A673 (cell line): ENCODE results near the gene COMMD8.

ENCODE experiments used
- CTCF ChIP-seq: fragments of 300-800, 200-600 bp; sonication (generic); conservative IDR thresholded peaks from 2 replicates; pipeline ENCODE4 v1.5.1; 2017; ENCODE audit warnings: low read depth, mild to moderate bottlenecking, antibody characterized with exemption, low read length, moderate library complexity, mixed read lengths
- EZH2 ChIP-seq: fragments of 200-600 bp; sonication (generic); IDR thresholded peaks from 2 replicates; pipeline ENCODE4 v1.6.1; 2017; ENCODE audit warnings: borderline replicate concordance, low read depth, mild to moderate bottlenecking, mixed read lengths, antibody characterized with exemption, low read length; ENCODE audit not compliant: poor library complexity, severe bottlenecking

DNA sequence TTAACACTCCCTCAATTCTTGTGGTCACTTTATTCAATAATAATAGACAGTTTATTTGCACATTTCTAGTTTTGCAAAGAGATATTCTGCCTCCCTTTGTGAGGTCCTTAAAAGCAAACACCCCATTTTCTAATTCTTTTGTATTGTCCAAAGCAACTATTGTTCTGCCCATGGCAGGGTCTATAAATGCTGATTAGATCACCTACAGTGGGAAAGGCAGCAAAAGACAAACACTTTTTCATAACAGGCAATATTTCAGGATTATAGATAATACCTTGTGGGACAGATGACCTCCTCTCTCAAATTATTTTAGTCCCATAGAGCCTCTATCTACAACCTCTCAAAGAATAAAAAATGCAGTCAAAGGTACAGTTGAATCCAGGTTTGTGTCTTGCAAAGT lies 28.6 kb downstream of the COMMD8 start:
- TF ChIP-seq CTCF = no peak
- TF ChIP-seq EZH2 = no peak
